H9 (cell line): ENCODE measurements around the gene LYRM7. TPM values are rescaled to one million over a fixed set of nuclear protein-coding genes. Genes with fewer than 3 reads are reported as not detected.

ENCODE experiments used
- DNase-seq: peaks from one replicate; pipeline ENCODE4 v3.0.0-alpha.2; 2017
- H2AFZ ChIP-seq: one replicate; pipeline ENCODE4 v1.6.1; 2013; ENCODE audit warnings: mild to moderate bottlenecking, low read length, control low read depth, moderate library complexity
- H2AK5ac ChIP-seq: 2 replicates; pipeline ENCODE4 v1.6.1; 2013; ENCODE audit warnings: low read length, control low read depth, mixed read lengths; ENCODE audit not compliant: insufficient read length
- H2BK120ac ChIP-seq: one replicate; pipeline ENCODE4 v1.6.1; 2013; ENCODE audit warnings: low read depth, mild to moderate bottlenecking, low read length, control low read depth, inconsistent platforms; ENCODE audit not compliant: poor library complexity, severe bottlenecking
- H2BK12ac ChIP-seq: 2 replicates; pipeline ENCODE4 v1.6.1; 2013; ENCODE audit warnings: low read length, control low read depth, mixed read lengths, low read depth; ENCODE audit not compliant: insufficient read length
- H2BK15ac ChIP-seq: 2 replicates; pipeline ENCODE4 v1.6.1; 2013; ENCODE audit warnings: low read depth, low read length, control low read depth
- H2BK20ac ChIP-seq: one replicate; pipeline ENCODE4 v1.6.1; 2013; ENCODE audit warnings: low read depth, mild to moderate bottlenecking, low read length, control low read depth, inconsistent platforms; ENCODE audit not compliant: poor library complexity, severe bottlenecking
- H2BK5ac ChIP-seq: 2 replicates; pipeline ENCODE4 v1.6.1; 2013; ENCODE audit warnings: low read length, control low read depth, mixed read lengths; ENCODE audit not compliant: insufficient read length
- H3K14ac ChIP-seq: 2 replicates; pipeline ENCODE4 v1.6.1; 2013; ENCODE audit warnings: low read length, control low read depth; ENCODE audit not compliant: insufficient read depth
- H3K18ac ChIP-seq: 2 replicates; pipeline ENCODE4 v1.6.1; 2013; ENCODE audit warnings: low read depth, mild to moderate bottlenecking, mixed read lengths, low read length, control low read depth; ENCODE audit not compliant: insufficient read length
- H3K23ac ChIP-seq: 2 replicates; pipeline ENCODE4 v1.6.1; 2013; ENCODE audit warnings: low read length, control low read depth, mixed read lengths, low read depth; ENCODE audit not compliant: insufficient read length
- H3K23me2 ChIP-seq: 2 replicates; pipeline ENCODE4 v1.6.1; 2013; ENCODE audit warnings: low read depth, mild to moderate bottlenecking, mixed read lengths, low read length, control low read depth; ENCODE audit not compliant: insufficient read length, poor library complexity, severe bottlenecking
- H3K27ac ChIP-seq: 2 replicates; pipeline ENCODE4 v1.5.1; 2013; ENCODE audit warnings: low read length, control low read depth, mixed read lengths, low read depth; ENCODE audit not compliant: insufficient read length
- H3K27me3 ChIP-seq: 2 replicates; pipeline ENCODE4 v1.6.1; 2013; ENCODE audit warnings: low read length, control low read depth, inconsistent platforms; ENCODE audit not compliant: insufficient read depth
- H3K4ac ChIP-seq: 2 replicates; pipeline ENCODE4 v1.6.1; 2013; ENCODE audit warnings: low read depth, mild to moderate bottlenecking, control low read depth, inconsistent platforms, low read length, moderate library complexity
- H3K4me1 ChIP-seq: 2 replicates; pipeline ENCODE4 v1.6.1; 2013; ENCODE audit warnings: low read length, control low read depth, inconsistent platforms; ENCODE audit not compliant: insufficient read depth
- H3K4me2 ChIP-seq: 2 replicates; pipeline ENCODE4 v1.6.1; 2013; ENCODE audit warnings: low read length, control low read depth, mixed read lengths; ENCODE audit not compliant: insufficient read length, insufficient read depth
- H3K56ac ChIP-seq: 2 replicates; pipeline ENCODE4 v1.6.1; 2013; ENCODE audit warnings: low read depth, mild to moderate bottlenecking, mixed read lengths, low read length, control low read depth; ENCODE audit not compliant: insufficient read length
- H3K79me1 ChIP-seq: 2 replicates; pipeline ENCODE4 v1.6.1; 2013; ENCODE audit warnings: low read depth, mild to moderate bottlenecking, moderate library complexity, low read length, control low read depth, inconsistent platforms; ENCODE audit not compliant: insufficient read depth, poor library complexity, severe bottlenecking
- H3K79me2 ChIP-seq: 2 replicates; pipeline ENCODE4 v1.6.1; 2013; ENCODE audit warnings: low read length, control low read depth, inconsistent platforms; ENCODE audit not compliant: insufficient read depth
- H3K9ac ChIP-seq: 2 replicates; pipeline ENCODE4 v1.6.1; 2013; ENCODE audit warnings: low read length, control low read depth, mixed read lengths; ENCODE audit not compliant: insufficient read length; ENCODE audit errors: extremely low read depth
- H3K9me3 ChIP-seq: one replicate; pipeline ENCODE4 v1.6.1; 2013; ENCODE audit warnings: low read depth, low read length, inconsistent platforms; ENCODE audit not compliant: control insufficient read depth
- H3T11ph ChIP-seq: one replicate; pipeline ENCODE4 v1.6.1; 2013; ENCODE audit warnings: mild to moderate bottlenecking, low read length, control low read depth, inconsistent platforms
- H4K20me1 ChIP-seq: one replicate; pipeline ENCODE4 v1.6.1; 2013; ENCODE audit not compliant: control insufficient read depth, insufficient read length, insufficient read depth
- H4K5ac ChIP-seq: 2 replicates; pipeline ENCODE4 v1.6.1; 2013; ENCODE audit warnings: low read depth, mild to moderate bottlenecking, mixed read lengths, low read length, control low read depth; ENCODE audit not compliant: insufficient read length
- H4K8ac ChIP-seq: replicated peaks from 2 replicates; pipeline ENCODE4 v1.6.1; 2013; ENCODE audit warnings: low read length, control low read depth, mixed read lengths, low read depth; ENCODE audit not compliant: insufficient read length
- H4K91ac ChIP-seq: 2 replicates; pipeline ENCODE4 v1.6.1; 2013; ENCODE audit warnings: low read depth, mild to moderate bottlenecking, moderate library complexity, mixed read lengths, low read length, control low read depth; ENCODE audit not compliant: insufficient read length
- H3K27ac Mint-ChIP-seq, 3 experiments: 2 replicates in 2 of 3; 3 replicates in 1 of 3; pipeline ENCODE4 v1.8.0; 2020 to 2021; ENCODE audit warnings: mixed read lengths in 3 of 3, mild to moderate bottlenecking in 1 of 3, moderate library complexity in 1 of 3
- H3K27me3 Mint-ChIP-seq: 2 replicates; pipeline ENCODE4 v1.8.0; 2021; ENCODE audit warnings: low read depth, mild to moderate bottlenecking, moderate library complexity, mixed read lengths
- H3K36me3 Mint-ChIP-seq, 3 experiments: 2 replicates in 2 of 3; 3 replicates in 1 of 3; pipeline ENCODE4 v1.8.0; 2020 to 2021; ENCODE audit warnings: low read depth in 3 of 3, mixed read lengths in 3 of 3; ENCODE audit not compliant: insufficient read depth in 1 of 3
- H3K4me1 Mint-ChIP-seq, 2 experiments: 2 replicates each; pipeline ENCODE4 v1.8.0; 2020; ENCODE audit warnings: mixed read lengths in 2 of 2
- H3K4me3 Mint-ChIP-seq, 2 experiments: 2 replicates in 1 of 2; 3 replicates in 1 of 2; pipeline ENCODE4 v1.8.0; 2020 to 2021; ENCODE audit warnings: mild to moderate bottlenecking in 2 of 2, mixed read lengths in 2 of 2, moderate library complexity in 1 of 2
- H3K9me3 Mint-ChIP-seq, 2 experiments: 2 replicates in 1 of 2; 3 replicates in 1 of 2; pipeline ENCODE4 v1.8.0; 2020; ENCODE audit warnings: mild to moderate bottlenecking in 2 of 2, mixed read lengths in 2 of 2, moderate library complexity in 1 of 2
- CTCF ChIP-seq: fragments of 200-600 bp; sonication (generic); conservative IDR thresholded peaks from 3 replicates; pipeline ENCODE4 v1.8.0; 2021; ENCODE audit warnings: antibody characterized with exemption, mild to moderate bottlenecking
- WGBS: extraction: QIAGEN DNeasy Blood & Tissue Kit; methylation state at CpG from one replicate; pipeline ENCODE4 v1.1.7; 2013; ENCODE audit warnings: missing lambda C conversion rate, low lambda C conversion rate, mixed read lengths; ENCODE audit not compliant: insufficient read length; ENCODE audit errors: extremely low coverage; 5-methylcytosine and 5-hydroxymethylcytosine counted together
- total RNA-seq: library from RNA; stranded (reverse); gene quantifications from 2 replicates; pipeline ENCODE4 v1.2.1, GENCODE V29; 2021

The LYRM7 gene
- total RNA-seq, 1 experiment from 2014 or later, result 7.0 TPM

DNA sequence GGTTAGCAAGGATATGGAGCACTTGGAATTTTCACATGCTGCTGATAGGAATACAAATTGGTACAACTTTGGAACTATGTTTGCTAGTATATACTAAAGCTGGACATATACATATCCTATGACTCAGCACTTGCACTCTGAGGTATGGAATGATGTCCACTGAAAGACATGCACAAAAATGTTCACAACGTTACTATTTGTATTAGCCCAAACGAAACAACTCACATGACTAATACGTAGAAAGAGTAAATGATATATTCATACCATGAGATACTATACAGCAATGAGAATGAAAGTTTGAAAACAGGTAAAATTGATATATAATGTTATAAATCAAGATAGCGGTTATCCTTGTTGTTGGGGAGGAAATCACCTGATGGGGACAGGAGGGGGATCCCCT is 47.6 kb downstream of the LYRM7 start:
- no CpG with 5 or more reads among the region's 4 CpGs for WGBS
- no peak overlapping the region for H3K9ac ChIP-seq
- H3K23ac ChIP-seq, result no peak overlapping the region
- Mint-ChIP-seq H3K27ac (no peak overlapping the region), H3K4me1 (no peaks in the 10 kb centered on the region), H3K9me3 (no peaks in the 10 kb centered on the region), H3K36me3 (no peaks in the 10 kb centered on the region; a peak in 1 of 7 replicates), H3K27me3 (no peaks in the 10 kb centered on the region), H3K4me3 (no peak overlapping the region)
- no peak overlapping the region for H3K14ac ChIP-seq
- TF ChIP-seq CTCF, result no peak
- no peak overlapping the region for H3K27ac ChIP-seq
- H4K20me1 ChIP-seq, result no peaks in the 10 kb centered on the region
- no peak overlapping the region for H2BK120ac ChIP-seq
- H3K79me2 ChIP-seq, result no peaks in the 10 kb centered on the region; the same call in 1 of the 2 replicates
- no peak overlapping the region for H2BK12ac ChIP-seq
- no peak overlapping the region for H2BK5ac ChIP-seq
- no peak overlapping the region for H2BK20ac ChIP-seq
- no peak overlapping the region for H3K4me2 ChIP-seq
- no peaks in the 10 kb centered on the region for H3K4me1 ChIP-seq
- H3K56ac ChIP-seq, result no peak overlapping the region
- no peak overlapping the region for H3T11ph ChIP-seq
- no peak for DNase-seq
- H3K23me2 ChIP-seq, result no peaks in the 10 kb centered on the region
- H3K9me3 ChIP-seq, result no peaks in the 10 kb centered on the region
- H2AFZ ChIP-seq, result no peak overlapping the region
- H4K91ac ChIP-seq, result no peak overlapping the region
- no peak overlapping the region for H4K5ac ChIP-seq
- no peak overlapping the region for H4K8ac ChIP-seq
- no peak overlapping the region for H3K18ac ChIP-seq
- no peak overlapping the region for H2BK15ac ChIP-seq
- no peaks in the 10 kb centered on the region for H3K27me3 ChIP-seq
- no peaks in the 10 kb centered on the region for H3K79me1 ChIP-seq
- no peak overlapping the region for H3K4ac ChIP-seq
- H2AK5ac ChIP-seq, result no peak overlapping the region
